Stromal cell of bone marrow (primary cell): ENCODE results near the gene CIB4.

Experiments
- DNase-seq: peaks from one replicate; pipeline ENCODE4 v3.0.0-alpha.2; 2012; ENCODE audit warnings: low read depth

Gene CIB4

DNA sequence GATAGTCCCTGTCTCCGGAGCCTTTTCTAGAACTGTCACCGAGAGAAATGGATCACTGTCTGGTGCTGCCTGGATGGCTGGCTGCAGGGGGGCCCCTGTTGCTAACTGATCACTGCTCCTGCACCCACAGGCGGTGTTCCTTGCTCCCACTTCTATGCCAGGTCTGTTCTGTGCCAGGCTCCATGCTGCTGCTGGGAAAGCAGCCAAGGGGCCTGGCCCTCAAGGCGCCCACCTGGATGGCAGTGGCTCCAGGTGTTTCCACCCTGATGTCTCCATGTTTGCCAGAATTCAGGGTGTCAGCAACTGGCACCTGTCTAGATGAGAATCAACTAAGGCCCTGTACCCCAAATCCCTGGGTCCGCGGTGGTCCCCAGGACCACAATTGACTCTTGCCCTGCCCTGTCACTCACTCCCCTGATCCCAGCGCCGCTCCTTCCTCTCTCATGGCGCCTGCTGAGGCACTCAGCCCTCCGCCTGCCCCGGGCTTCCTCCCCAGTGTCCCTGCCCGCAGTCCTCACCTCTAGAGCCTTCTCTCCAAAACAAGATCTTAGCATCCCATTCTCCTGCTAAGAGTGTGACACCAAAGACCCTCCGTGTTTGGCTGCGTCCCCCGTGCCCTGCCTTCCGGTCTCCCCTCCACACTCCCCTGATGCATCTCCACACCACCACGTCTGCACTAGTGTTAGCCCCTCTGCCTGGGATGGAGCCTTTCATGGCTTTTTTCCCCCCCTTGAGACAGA, 90.7 kb downstream of the CIB4 start:
- DNase-seq: no peak

- DNase-seq: no peak
Measured at GRCh38 chr2:26542676-26543505, 98.3 kb downstream of the CIB4 start.

GRCh38 chr2:26542194-26542455, 99.0 kb downstream of the CIB4 start:
- DNase-seq: no peak

DNA sequence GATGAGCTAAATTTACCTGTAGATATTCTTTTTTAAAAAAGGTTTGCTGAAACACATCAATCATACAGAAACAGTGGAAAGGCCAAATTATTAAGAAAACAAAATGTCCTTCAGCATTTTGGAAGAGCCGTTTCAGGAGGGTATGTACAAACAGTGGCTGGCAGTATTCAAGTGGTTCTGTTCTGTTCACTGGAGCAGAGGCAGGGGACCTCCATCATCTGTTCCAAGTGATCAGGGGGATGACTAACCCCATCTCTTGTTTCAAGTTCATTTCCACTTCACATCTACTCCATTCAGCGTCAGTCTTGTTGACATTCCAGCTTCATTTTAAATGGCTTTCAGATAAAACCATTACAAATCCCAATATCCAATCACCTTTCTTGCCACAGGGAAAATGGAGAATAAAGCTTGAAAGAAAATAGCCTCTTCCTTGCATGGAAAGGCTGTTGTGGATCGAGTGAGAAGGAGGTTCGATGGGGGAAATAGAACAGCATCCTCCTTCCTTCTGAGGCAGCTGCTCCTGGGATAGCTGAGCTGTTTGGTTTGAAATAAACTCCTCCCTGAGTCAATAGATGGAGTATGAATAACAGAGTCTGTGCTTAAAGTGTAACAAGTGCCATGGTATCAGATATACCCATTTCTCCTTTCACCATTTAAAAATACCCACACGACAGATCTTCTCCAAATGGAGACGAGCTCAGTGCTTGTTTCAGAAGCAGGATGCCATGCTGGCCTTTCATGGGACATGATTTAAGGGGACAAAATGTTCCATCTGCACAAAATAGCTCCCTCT, 99.6 kb downstream of the CIB4 start:
- no peak for DNase-seq

DNA sequence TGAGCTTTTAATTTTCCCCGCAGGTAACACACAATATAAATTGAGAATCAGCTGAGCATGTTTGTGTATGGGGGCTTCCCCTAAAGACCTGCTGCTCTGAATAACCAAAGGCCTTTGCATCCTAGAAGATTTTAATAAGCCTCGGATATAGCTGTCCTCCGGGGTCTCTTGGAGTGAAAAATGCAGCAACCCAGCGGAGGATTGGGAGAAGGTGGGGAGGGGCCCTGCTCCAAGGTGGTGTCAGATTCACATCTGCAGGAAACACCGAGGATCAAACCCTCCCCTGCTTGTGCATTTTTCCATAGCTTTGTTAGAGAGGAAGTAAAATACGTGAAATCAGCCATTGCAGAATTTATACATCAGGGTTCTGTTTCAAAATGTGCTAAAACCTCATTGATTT, 100.2 kb downstream of the CIB4 start:
- DNase-seq: no peak

DNA sequence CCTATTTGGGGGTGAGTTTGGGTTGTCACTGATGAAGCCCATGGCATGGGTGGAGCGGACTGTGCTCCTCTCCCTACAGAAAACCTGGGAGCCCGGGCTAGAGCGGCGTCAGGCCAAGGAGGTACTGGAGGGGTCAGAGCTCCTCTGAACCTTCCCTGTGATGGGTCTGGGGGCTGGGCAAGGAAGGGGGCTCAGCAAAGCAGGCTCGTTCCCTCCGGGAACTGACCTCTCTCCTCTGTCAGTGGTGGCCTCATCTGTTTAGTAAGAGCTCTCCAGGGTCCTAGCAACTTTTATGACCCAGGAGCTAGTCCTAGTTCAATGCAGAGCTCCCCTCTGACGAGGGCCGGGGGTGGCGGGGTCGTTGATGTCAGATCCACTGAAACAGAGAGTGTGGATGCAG, 100.9 kb downstream of the CIB4 start:
- no peak for DNase-seq

GRCh38 chr2:26537826-26538475, 103.2 kb downstream of the CIB4 start:
- DNase-seq: no peak

- DNase-seq: no peak
Measured at GRCh38 chr2:26537069-26537825, 103.9 kb downstream of the CIB4 start.

- no peak for DNase-seq
Measured at GRCh38 chr2:26536371-26537068, 104.6 kb downstream of the CIB4 start.

GRCh38 chr2:26535663-26536275, 105.4 kb downstream of the CIB4 start:
- no peak for DNase-seq

DNA sequence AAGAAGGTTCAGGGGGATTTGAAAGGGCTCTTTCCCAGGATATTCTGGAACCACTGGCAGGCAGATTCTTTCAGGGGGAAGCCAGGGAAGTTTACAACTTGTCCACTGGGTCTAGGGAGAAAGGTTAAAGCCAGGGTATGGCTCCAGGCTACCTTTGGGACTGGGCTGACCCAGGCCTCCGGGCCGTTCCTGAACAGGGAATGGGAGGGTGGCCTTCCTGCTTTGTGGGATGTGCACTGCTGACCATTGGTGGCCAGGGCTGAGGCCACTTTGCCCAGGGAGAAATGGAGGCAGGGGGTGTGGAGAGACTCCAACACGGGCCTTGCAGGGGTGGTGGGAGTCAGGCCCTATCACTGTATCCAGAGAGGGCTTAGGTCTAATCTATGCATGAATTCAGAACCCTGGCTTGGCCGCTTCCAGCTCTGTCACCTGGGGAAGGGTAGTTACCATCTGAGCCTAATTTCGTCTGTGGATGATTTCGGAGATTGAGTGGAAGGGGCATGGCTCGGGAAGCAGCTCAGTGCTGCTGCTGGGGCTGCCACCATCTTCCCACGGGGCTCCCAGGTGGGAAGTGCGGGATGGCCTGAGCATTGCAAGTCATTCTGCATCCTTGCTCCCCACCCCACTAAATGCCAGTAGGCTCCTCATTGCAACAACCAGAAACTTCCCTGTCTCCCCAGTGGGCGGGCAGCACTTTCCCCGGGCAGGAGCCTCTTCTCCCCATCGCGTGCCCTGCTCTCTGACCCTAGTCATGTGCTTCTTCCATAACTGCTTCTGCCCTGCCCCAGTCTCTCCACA, 106.1 kb downstream of the CIB4 start:
- no peak for DNase-seq

GRCh38 chr2:26534098-26534864, 106.9 kb downstream of the CIB4 start:
- DNase-seq: no peak

DNA sequence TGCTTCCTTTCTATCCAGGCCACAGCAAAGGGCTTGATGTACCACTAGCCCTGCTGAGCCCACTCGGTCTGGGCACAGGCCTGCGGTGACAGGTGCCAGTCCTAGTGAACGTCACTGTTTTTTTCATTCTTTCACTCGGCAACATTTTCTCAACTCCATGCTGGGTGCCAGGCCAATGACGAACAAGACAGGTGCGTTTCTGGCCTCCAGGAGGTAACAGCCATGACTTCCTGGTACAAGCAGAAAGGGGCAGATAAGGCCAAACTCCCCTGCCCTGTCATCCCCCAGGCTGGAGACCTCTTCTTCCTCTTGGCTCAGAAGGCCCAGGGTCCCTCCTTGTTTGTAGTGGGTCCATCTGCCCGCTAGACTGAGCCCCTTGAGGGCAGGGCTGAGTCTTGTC, 107.5 kb downstream of the CIB4 start:
- DNase-seq: no peak

DNA sequence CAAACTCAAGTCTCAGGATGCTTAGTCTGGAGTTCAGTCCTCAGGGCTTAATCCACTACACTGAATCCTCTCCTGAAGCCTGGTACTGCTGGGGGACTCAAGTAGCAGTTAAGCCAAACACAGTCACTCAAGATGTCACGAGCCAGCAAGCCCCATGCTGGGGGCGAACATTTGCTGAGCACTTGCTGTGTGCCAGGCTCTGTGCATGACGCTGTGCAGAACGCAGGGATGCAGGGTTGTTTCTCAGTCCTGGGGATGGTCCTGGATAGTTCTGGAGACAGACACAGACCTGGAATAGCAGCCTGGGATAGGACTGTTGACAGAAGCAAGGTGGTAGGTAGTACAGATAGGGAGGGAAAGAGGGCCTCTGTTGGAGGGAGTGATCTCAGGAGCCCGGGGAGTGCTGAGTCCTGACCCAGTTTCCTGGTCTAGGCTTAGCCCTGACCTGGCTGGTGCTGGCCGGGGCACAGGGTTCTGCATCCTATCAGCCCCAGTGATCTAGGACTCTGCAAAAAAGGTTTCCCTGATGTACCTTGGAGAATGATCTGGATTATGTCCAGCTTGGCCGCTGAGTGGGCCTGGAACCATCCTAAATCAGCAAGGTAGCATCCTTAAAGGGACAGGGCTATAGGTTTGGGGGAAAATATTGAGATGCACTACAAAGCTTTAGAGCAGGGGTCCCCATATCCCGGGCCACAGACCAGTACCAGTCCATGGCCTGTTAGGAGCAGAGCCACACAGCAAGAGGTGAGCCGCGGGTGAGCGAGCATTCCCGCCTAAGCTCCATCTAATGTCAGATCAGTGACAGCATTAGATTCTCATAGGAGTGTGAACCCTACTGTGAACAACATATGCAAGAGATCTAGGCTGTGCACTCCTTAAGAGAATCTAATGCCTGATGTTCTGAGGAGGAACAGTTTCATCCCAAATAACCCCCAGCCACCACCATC, 108.6 kb downstream of the CIB4 start:
- no peak for DNase-seq
